Endodermal cell (in vitro differentiated cells): ENCODE data around the gene HEXA. TPM values are rescaled to one million over a fixed set of nuclear protein-coding genes. Genes with fewer than 3 reads are reported as not detected.
"Not testable (repeated sequence)": the region's sequence is repeated elsewhere in the genome, so short reads cannot be mapped to it uniquely, and the experiment has no call there.

ENCODE experiments used
- DNase-seq: peaks from one replicate; pipeline ENCODE4 v3.0.0-alpha.2; 2017
- H3K27ac ChIP-seq: 2 replicates; pipeline ENCODE4 v1.5.1; 2013; ENCODE audit warnings: mild to moderate bottlenecking, low read depth, low read length, moderate library complexity
- H3K27me3 ChIP-seq: 2 replicates; pipeline ENCODE4 v1.6.1; 2013; ENCODE audit warnings: mild to moderate bottlenecking, low read length, moderate library complexity; ENCODE audit not compliant: insufficient read depth, control insufficient read depth, poor library complexity, severe bottlenecking
- H3K36me3 ChIP-seq: 2 replicates; pipeline ENCODE4 v1.7.0; 2013; ENCODE audit warnings: mild to moderate bottlenecking, low read length, moderate library complexity; ENCODE audit not compliant: control insufficient read depth, insufficient read depth
- H3K4me1 ChIP-seq: one replicate; pipeline ENCODE4 v1.7.0; 2013; ENCODE audit warnings: low read length; ENCODE audit not compliant: control insufficient read depth, insufficient read depth
- H3K4me3 ChIP-seq: 2 replicates; pipeline ENCODE4 v1.5.1; 2013; ENCODE audit warnings: mild to moderate bottlenecking, low read length, moderate library complexity
- H3K9ac ChIP-seq: 2 replicates; pipeline ENCODE4 v1.6.1; 2013; ENCODE audit warnings: mild to moderate bottlenecking, low read length, moderate library complexity; ENCODE audit not compliant: poor library complexity, severe bottlenecking; ENCODE audit errors: extremely low read depth
- H3K9me3 ChIP-seq: 2 replicates; pipeline ENCODE4 v1.6.1; 2013; ENCODE audit warnings: mild to moderate bottlenecking, low read length, moderate library complexity; ENCODE audit not compliant: control insufficient read depth
- H3K27ac Mint-ChIP-seq: 2 replicates; pipeline ENCODE4 v1.8.0; 2020; ENCODE audit warnings: mixed read lengths
- H3K27me3 Mint-ChIP-seq: 2 replicates; pipeline ENCODE4 v1.8.0; 2021; ENCODE audit warnings: mild to moderate bottlenecking, mixed read lengths; ENCODE audit not compliant: insufficient read depth
- H3K36me3 Mint-ChIP-seq: 2 replicates; pipeline ENCODE4 v1.8.0; 2020; ENCODE audit warnings: low read depth, mixed read lengths
- H3K4me1 Mint-ChIP-seq: 2 replicates; pipeline ENCODE4 v1.8.0; 2020; ENCODE audit warnings: mixed read lengths
- H3K4me3 Mint-ChIP-seq: 2 replicates; pipeline ENCODE4 v1.8.0; 2020; ENCODE audit warnings: mild to moderate bottlenecking, moderate library complexity, mixed read lengths
- H3K9me3 Mint-ChIP-seq: 2 replicates; pipeline ENCODE4 v1.8.0; 2020; ENCODE audit warnings: mild to moderate bottlenecking, mixed read lengths
- WGBS, 2 experiments: methylation state at CpG; one replicate each; pipeline versions ENCODE4 v1.1.5 to v1.1.7; 2013; ENCODE audit warnings: missing lambda C conversion rate in 2 of 2, mixed read lengths in 1 of 2; ENCODE audit not compliant: insufficient coverage in 1 of 2, insufficient read length in 1 of 2; 5-methylcytosine and 5-hydroxymethylcytosine counted together
- total RNA-seq, 2 donors: library from RNA; stranded (reverse); fragmentation: NEBNext Ultra II Directional in 1 of 2; extraction: Animal tissue kit (Norgen Biotek cat#: 25700) in 1 of 2; gene quantifications; 2 replicates in 1 of 2; 3 replicates in 1 of 2; pipeline ENCODE4 v1.2.1, GENCODE V29; 2021
- TF ChIP-seq, protein P1 (sequence below): fragments of 200-600 bp; sonication (generic); conservative IDR thresholded peaks from 2 replicates; pipeline ENCODE4 v1.5.0; 2021; ENCODE audit warnings: antibody characterized with exemption, mild to moderate bottlenecking

HEXA gene
- total RNA-seq, 2 donors from 2014 or later, result 102 to 104 TPM

DNA sequence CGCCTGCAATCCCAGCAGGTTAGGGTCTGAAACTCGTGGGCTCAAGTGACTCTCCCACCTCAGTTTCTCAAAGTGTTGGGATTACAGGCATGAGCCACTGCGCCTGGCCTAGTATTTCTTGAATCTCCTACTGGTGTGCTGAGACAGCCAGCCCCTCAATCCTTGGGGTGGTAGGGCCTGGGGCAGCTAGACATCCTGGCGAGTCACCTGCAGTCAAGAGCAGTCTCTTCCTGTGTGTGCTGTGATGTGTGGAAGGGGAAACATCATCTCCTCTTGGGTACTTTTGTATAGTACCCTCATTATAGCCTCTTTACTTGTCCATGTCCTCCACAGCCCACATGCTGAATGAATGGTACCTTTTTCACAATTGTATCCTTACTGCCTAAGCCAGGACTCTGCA, 4.9 kb upstream of the HEXA start:
- Mint-ChIP-seq H3K36me3 (no peaks in the 10 kb centered on the region), H3K4me1 (peaks cover 7% of the 10 kb centered on the region), H3K27me3 (peaks cover 45% of the 10 kb centered on the region), H3K9me3 (no peaks in the 10 kb centered on the region), H3K4me3 (no peak overlapping the region), H3K27ac (no peak overlapping the region)
- Histone ChIP-seq H3K4me3 (no peak overlapping the region), H3K4me1 (no peaks in the 10 kb centered on the region), H3K9me3 (no peaks in the 10 kb centered on the region), H3K27ac (no peak overlapping the region), H3K9ac (no peak overlapping the region), H3K27me3 (peaks cover 55% of the 10 kb centered on the region), H3K36me3 (no peaks in the 10 kb centered on the region)
- WGBS, 2 experiments, result 65 to 76% methylated on average over 3 to 4 of the region's 4 CpGs
- no peak for DNase-seq
- TF ChIP-seq, protein P1, sequence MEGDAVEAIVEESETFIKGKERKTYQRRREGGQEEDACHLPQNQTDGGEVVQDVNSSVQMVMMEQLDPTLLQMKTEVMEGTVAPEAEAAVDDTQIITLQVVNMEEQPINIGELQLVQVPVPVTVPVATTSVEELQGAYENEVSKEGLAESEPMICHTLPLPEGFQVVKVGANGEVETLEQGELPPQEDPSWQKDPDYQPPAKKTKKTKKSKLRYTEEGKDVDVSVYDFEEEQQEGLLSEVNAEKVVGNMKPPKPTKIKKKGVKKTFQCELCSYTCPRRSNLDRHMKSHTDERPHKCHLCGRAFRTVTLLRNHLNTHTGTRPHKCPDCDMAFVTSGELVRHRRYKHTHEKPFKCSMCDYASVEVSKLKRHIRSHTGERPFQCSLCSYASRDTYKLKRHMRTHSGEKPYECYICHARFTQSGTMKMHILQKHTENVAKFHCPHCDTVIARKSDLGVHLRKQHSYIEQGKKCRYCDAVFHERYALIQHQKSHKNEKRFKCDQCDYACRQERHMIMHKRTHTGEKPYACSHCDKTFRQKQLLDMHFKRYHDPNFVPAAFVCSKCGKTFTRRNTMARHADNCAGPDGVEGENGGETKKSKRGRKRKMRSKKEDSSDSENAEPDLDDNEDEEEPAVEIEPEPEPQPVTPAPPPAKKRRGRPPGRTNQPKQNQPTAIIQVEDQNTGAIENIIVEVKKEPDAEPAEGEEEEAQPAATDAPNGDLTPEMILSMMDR, result no peak

DNA sequence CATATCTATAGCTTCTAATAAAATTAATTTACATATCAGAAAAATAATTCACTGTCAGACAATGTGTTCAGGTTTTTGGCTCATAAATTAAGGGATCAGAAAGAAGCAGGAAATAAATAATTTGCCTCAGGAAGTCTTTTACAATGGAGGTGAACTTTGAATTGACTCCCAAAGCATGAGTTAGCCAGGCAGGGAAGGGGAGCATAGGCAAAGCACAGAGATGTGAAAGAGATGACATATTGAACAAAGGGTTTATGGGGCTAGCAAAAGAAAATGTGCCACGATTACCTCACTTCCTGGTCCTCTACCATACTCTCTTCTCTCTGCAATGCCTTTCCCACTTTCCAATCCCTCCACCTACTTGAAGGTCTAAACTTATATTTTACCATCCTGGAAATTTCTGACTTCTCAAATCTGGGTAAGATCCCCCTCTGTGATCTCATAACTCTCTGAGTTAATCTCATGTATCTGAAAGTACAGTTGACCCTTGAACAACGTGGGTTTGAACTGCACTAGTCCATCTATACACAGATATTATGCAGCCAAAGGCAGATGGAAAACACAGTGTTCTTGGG, 4.1 kb upstream of the HEXA start:
- H3K36me3 ChIP-seq, result no peaks in the 10 kb centered on the region
- no peaks in the 10 kb centered on the region for H3K9me3 ChIP-seq
- WGBS, 2 experiments, result 65 to 86% methylated on average over 1 to 2 of the region's 2 CpGs
- TF ChIP-seq, protein P1, result no peak
- no peak overlapping the region for H3K27ac ChIP-seq
- no peak for DNase-seq
- peaks cover 47% of the 10 kb centered on the region for H3K27me3 ChIP-seq
- peaks cover 7% of the 10 kb centered on the region for H3K4me1 Mint-ChIP-seq
- H3K27ac Mint-ChIP-seq, result no peak overlapping the region
- H3K36me3 Mint-ChIP-seq, result no peaks in the 10 kb centered on the region
- H3K4me3 ChIP-seq, result no peak overlapping the region
- H3K4me3 Mint-ChIP-seq, result no peak overlapping the region
- H3K4me1 ChIP-seq, result no peaks in the 10 kb centered on the region
- peaks cover 38% of the 10 kb centered on the region for H3K27me3 Mint-ChIP-seq
- H3K9me3 Mint-ChIP-seq, result no peaks in the 10 kb centered on the region
- no peak overlapping the region for H3K9ac ChIP-seq

DNA sequence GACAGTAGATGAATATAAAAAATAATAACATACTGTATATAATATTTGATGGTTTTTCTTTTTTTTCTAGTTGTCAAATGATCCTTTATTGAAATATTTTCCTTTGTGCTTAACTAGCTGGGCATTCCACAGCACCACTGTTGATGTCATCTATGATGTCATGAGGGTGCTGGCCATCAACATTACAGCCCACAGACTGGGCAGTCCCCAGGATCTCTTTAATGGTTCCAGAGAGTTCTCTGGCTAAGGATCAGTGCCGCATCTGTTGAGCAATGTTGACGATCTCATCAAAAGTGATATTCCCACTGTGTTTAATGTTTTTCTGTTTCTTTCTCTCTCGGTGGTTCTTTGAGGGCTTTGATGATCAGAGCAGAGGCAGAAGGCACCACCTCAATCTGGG, 3.3 kb upstream of the HEXA start:
- H3K36me3 Mint-ChIP-seq, H3K4me3 Mint-ChIP-seq, H3K9ac ChIP-seq, H3K4me3 ChIP-seq, H3K9me3 ChIP-seq, DNase-seq, H3K9me3 Mint-ChIP-seq, H3K36me3 ChIP-seq, H3K27ac Mint-ChIP-seq, H3K4me1 ChIP-seq, H3K27ac ChIP-seq: not testable (repeated sequence)
- H3K4me1 Mint-ChIP-seq, result peaks cover 12% of the 10 kb centered on the region
- WGBS, 2 experiments, result 92 to 95% methylated on average over 2 to 3 of the region's 3 CpGs
- H3K27me3 Mint-ChIP-seq, result peaks cover 31% of the 10 kb centered on the region
- peaks cover 39% of the 10 kb centered on the region for H3K27me3 ChIP-seq

DNA sequence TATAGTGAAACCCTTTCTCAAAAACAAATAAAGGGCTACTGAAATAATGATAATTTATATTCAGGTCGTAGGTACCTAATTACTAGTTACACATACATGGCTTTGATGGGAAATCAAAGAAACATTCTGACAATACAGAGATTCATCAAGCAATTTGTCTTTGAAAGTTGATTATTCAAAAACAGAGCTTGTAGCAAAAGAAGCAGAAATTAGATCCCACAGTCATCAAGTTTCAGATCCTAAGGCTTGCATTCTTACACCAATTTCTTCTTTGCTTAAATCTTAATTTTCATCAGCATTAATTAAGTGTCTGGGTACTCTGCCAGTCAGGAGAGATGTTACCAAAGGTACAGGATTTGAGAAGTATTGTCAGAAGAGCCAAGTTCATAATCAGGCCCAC, 1.5 kb upstream of the HEXA start:
- Histone ChIP-seq H3K9me3 (no peaks in the 10 kb centered on the region), H3K36me3 (no peaks in the 10 kb centered on the region), H3K9ac (no peak overlapping the region), H3K27ac (no peak overlapping the region), H3K4me1 (no peaks in the 10 kb centered on the region), H3K4me3 (no peak overlapping the region), H3K27me3 (peaks cover 24% of the 10 kb centered on the region)
- Mint-ChIP-seq H3K36me3 (no peaks in the 10 kb centered on the region), H3K9me3 (no peaks in the 10 kb centered on the region), H3K27me3 (peaks cover 20% of the 10 kb centered on the region), H3K27ac (no peak overlapping the region), H3K4me1 (peaks cover 12% of the 10 kb centered on the region), H3K4me3 (no peak overlapping the region)
- no peak for DNase-seq
- TF ChIP-seq, protein P1, result no peak
- WGBS, 2 experiments, result 100% methylated on average over 1 of the region's 1 CpG; no CpG with 5 or more reads in 1 of the 2 experiments
